Adrenal gland (tissue), 12 donors: Measurements from ENCODE around the gene SUMO4. TPM values are rescaled to one million over a fixed set of nuclear protein-coding genes. Genes with fewer than 3 reads are reported as not detected.

Experiments
- DNase-seq, 7 donors: peaks; one replicate each; pipeline ENCODE4 v3.0.0-alpha.2; 2019 to 2020
- H3K27ac ChIP-seq, 5 donors: fragments of 200-600 bp; sonication (generic) in 4 of 5; 1 replicate in 3 of 5; 2 replicates in 2 of 5; pipeline versions ENCODE4 v1.5.1 to v1.8.0; 2016 to 2020; ENCODE audit warnings: mild to moderate bottlenecking in 1 of 5
- H3K27me3 ChIP-seq: fragments of 200-600 bp; 2 replicates; pipeline ENCODE4 v1.8.0; 2021
- H3K36me3 ChIP-seq, 2 donors: fragments of 200-600 bp; replicated peaks in 1 of 2; 1 replicate in 1 of 2; 2 replicates in 1 of 2; pipeline versions ENCODE4 v1.5.1 to v1.8.0; 2018 to 2022
- H3K4me1 ChIP-seq, 2 donors: fragments of 200-600 bp; replicated peaks in 1 of 2; 1 replicate in 1 of 2; 2 replicates in 1 of 2; pipeline versions ENCODE4 v1.5.1 to v1.8.0; 2018 to 2021
- H3K4me3 ChIP-seq, 4 donors: fragments of 200-600 bp; sonication (generic) in 3 of 4; one replicate each; pipeline ENCODE4 v1.5.1; 2016 to 2018
- H3K9me3 ChIP-seq, 3 donors: fragments of 200-600 bp; sonication (generic) in 1 of 3; replicated peaks in 1 of 3; 1 replicate in 2 of 3; 2 replicates in 1 of 3; pipeline versions ENCODE4 v1.5.1 to v1.8.0; 2016 to 2021
- CTCF ChIP-seq, 6 experiments: fragments of 450-650 bp in 4 of 6; fragments of 200-600 bp in 2 of 6; sonication (generic) in 1 of 6; IDR thresholded peaks; 1 replicate in 5 of 6; 2 replicates in 1 of 6; pipeline versions ENCODE4 v1.5.1 to v1.8.0; 2016 to 2021; ENCODE audit warnings: antibody characterized with exemption in 6 of 6, mild to moderate bottlenecking in 2 of 6, moderate library complexity in 1 of 6
- POLR2A ChIP-seq, 2 donors: fragments of 450-650 bp; IDR thresholded peaks; one replicate each; pipeline ENCODE4 v1.6.1; 2017; ENCODE audit warnings: antibody characterized with exemption in 2 of 2, mild to moderate bottlenecking in 2 of 2, moderate library complexity in 1 of 2
- WGBS, 4 donors: extraction: QIAGEN DNeasy Blood & Tissue Kit in 2 of 4; methylation state at CpG; one replicate each; pipeline versions ENCODE4 v1.1.5 to v1.1.7; 2013 to 2017; 5-methylcytosine and 5-hydroxymethylcytosine counted together
- intact Hi-C, 2 donors: fragments of 100-400 bp; cut with DNase I; formaldehyde crosslinking; loops; one replicate each; pipeline versions ENCODE4 v1.14.1 to v1.15.0; 2022 to 2023
- polyA plus RNA-seq, 3 donors: library from polyadenylated mRNA; stranded (reverse); fragments of 200-250 nt in 2 of 3; fragments of 350-450 nt in 1 of 3; fragmentation: Illumina TruSeq in 1 of 3; extraction: RNeasy Lipid Tissue Mini Kit (QIAGEN cat#74804) in 1 of 3; gene quantifications; one replicate each; pipeline ENCODE4 v1.2.3, GENCODE V29; 2013 to 2014
- total RNA-seq, 9 donors: library from RNA; depleted of rRNA in 4 of 9; stranded (reverse); fragments of >200 nt in 4 of 9; fragments of 120-200 nt in 1 of 9; fragmentation: NEBNext Ultra II Directional in 1 of 9; extraction: Animal tissue kit (Norgen Biotek cat#: 25700) in 1 of 9; gene quantifications; one replicate each; pipeline versions ENCODE4 v1.1.0 to v1.2.4, GENCODE V29; 2013 to 2023
- donor health status: healthy with polysubstance abuse.
- donor health status: Bipolar disorder and iron deficiency.
- donor health status: DM: yes; HTN: yes; CAD: no.
- donor health status: DM: no; HTN: no; CAD: no.
- donor health status: DM: no; HTN: no; CAD: no.
- donor health status: DM: yes; HTN: yes; CAD: no.

Gene SUMO4
- total and polyA plus RNA-seq, 12 donors, result 0.18 to 3.4 (median 1.8) TPM; not detected in 4

- TF ChIP-seq POLR2A (IDR thresholded peaks at IDR 0.05) (no peak), CTCF (IDR thresholded peaks at IDR 0.05) (no peak)
- intact Hi-C loops, result no loop called here
- Histone ChIP-seq H3K27ac (no peak overlapping the region), H3K4me1 (peaks cover 0 to 1% of the 10 kb centered on the region in 2 donors), H3K27me3 (no peaks in the 10 kb centered on the region), H3K4me3 (no peak overlapping the region), H3K36me3 (no peaks in the 10 kb centered on the region), H3K9me3 (peaks cover 0 to 5% (median 0%) of the 10 kb centered on the region in 3 donors)
- 91 to 98% (median 92%) methylated on average over 3 of the region's 3 CpGs for WGBS, 4 donors
- no peak for DNase-seq
These were observed 10.4 kb upstream of the SUMO4 start for GRCh38 chr6:149389509-149390297.

- no peak for TF ChIP-seq CTCF (IDR thresholded peaks at IDR 0.05)
- no peak for TF ChIP-seq POLR2A (IDR thresholded peaks at IDR 0.05)
- no peaks in the 10 kb centered on the region for H3K36me3 ChIP-seq
- no peaks in the 10 kb centered on the region for H3K4me1 ChIP-seq
- H3K9me3 ChIP-seq, result peaks cover 0 to 5% (median 0%) of the 10 kb centered on the region in 3 donors
- intact Hi-C loops, result no loop called here
- no peaks in the 10 kb centered on the region for H3K27me3 ChIP-seq
- WGBS, 4 donors, result 96 to 98% (median 97%) methylated on average over 6 of the region's 6 CpGs
- no peak overlapping the region for H3K4me3 ChIP-seq
- no peak for DNase-seq
- H3K27ac ChIP-seq, result no peak overlapping the region
These were observed 8.0 kb upstream of the SUMO4 start for GRCh38 chr6:149392093-149392492.

GRCh38 chr6:149392535-149392934 is 7.5 kb upstream of the SUMO4 start:
- DNase-seq, result no peak
- intact Hi-C loops, result no loop called here
- Histone ChIP-seq H3K27ac (no peak overlapping the region), H3K27me3 (no peaks in the 10 kb centered on the region), H3K4me1 (no peaks in the 10 kb centered on the region), H3K4me3 (no peak overlapping the region), H3K9me3 (peaks cover 0 to 5% (median 0%) of the 10 kb centered on the region in 3 donors), H3K36me3 (no peaks in the 10 kb centered on the region)
- TF ChIP-seq CTCF (IDR thresholded peaks at IDR 0.05) (no peak), POLR2A (IDR thresholded peaks at IDR 0.05) (no peak)

- no peaks in the 10 kb centered on the region for H3K27me3 ChIP-seq
- peaks cover 0 to 5% (median 0%) of the 10 kb centered on the region in 3 donors for H3K9me3 ChIP-seq
- H3K27ac ChIP-seq, result no peak overlapping the region
- no peak overlapping the region for H3K4me3 ChIP-seq
- intact Hi-C loops, result no loop called here
- H3K4me1 ChIP-seq, result no peaks in the 10 kb centered on the region
- TF ChIP-seq CTCF (IDR thresholded peaks at IDR 0.05) (no peak), POLR2A (IDR thresholded peaks at IDR 0.05) (no peak)
- no peak for DNase-seq
- no peaks in the 10 kb centered on the region for H3K36me3 ChIP-seq
These were observed 6.9 kb upstream of the SUMO4 start for GRCh38 chr6:149393002-149393679.
